Pulmonary artery endothelial cell (primary cell): ENCODE results near the gene C9orf50. TPM values are rescaled to one million over a fixed set of nuclear protein-coding genes. Genes with fewer than 3 reads are reported as not detected.
"Not testable (repeated sequence)": the region's sequence is repeated elsewhere in the genome, so short reads cannot be mapped to it uniquely, and the experiment has no call there.

Experiments
- DNase-seq: peaks from one replicate; pipeline ENCODE4 v3.0.0-alpha.2; 2011; ENCODE audit warnings: low read depth, low spot score
- total RNA-seq: library from RNA; depleted of rRNA; stranded (reverse); fragments of >200 nt; gene quantifications from 2 replicates; pipeline ENCODE4 v1.2.3, GENCODE V29; 2014

C9orf50 gene
- total RNA-seq, 1 donor from 2014 or later, result not detected

DNA sequence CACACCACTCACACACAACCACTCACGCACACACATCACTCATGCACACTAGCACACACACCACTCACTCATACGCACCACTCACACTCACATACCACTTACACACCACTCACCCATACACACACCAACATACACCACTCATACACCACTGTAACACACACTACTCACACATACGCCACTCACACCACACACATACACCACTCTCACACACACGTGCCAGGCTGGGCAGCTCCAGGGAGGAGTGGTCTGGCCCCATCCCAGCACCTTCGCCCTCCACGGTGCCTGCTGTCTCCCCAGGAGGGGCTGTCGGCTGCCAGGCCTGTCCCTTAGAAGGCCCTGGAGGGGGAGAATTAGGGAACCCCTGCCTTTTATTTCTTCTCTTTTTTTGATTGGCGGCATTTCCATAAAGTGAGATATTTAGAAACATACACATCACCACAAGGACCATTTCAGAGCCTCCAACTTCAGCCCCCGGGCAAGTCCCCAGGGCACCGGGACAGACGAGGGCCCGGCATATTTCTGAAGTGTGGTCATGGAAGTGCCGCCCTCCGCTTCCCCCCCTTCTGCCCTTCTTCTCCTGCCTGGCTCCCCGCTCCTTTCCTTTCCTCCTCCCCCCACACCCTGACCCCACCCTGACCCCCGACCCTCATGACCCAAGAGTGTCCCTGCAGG is 27.3 kb upstream of the C9orf50 start:
- DNase-seq, result no peak

DNA sequence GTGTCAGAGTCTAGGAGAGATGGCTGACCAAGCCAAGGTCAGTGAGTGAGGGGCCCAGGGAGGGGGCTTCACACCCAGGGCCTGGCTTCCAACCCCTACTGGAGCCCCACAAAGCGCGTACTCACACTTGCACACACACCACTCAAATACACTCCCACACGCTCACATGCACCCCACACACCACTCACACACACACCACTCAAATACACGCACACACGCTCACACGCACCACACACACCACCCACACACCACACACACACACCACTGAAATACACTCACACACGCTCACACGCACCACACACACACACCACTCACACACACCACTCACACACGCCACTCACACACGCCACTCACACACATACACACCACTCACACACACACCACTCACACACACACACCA is 26.7 kb upstream of the C9orf50 start:
- no peak for DNase-seq

DNA sequence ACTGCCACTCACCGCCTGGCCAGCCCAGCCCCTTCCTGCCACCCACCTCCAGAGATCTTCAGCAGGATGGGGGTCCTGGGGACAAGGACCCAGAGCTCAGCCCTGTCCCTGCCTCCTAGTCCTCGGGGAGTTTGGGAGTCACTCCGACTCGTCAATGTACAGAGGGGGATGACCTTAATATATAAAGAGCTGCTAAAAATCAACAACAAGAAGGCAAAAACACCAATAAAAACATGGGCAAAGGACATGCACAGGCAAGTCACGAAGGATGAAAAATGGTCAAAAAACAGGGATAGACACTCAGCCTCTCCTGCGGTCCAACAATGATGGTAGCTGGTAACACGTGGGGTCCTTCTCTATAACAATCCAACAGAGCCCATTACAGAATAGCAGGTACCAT is 25.8 kb upstream of the C9orf50 start:
- DNase-seq, result no peak

DNA sequence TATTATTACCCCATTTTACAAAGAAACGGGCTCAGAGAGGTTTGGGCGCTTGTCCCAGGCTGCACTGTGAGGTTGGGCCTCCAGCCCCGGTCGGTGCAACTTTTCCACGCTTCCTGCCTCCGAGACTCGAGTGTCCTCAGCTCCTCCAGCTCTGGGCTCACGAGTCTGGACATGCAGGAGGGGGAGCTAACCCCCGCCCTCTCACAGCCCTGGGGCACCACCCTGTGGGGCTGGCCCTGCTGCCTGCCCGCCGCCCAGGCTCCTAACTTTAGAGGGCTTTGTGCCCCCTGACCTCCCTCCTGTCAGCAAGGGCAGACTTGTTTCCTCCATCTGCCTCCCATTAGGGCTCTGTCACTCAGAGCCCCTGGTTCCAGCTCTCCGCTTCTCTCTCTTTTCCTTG is 25.4 kb upstream of the C9orf50 start:
- no peak for DNase-seq

DNA sequence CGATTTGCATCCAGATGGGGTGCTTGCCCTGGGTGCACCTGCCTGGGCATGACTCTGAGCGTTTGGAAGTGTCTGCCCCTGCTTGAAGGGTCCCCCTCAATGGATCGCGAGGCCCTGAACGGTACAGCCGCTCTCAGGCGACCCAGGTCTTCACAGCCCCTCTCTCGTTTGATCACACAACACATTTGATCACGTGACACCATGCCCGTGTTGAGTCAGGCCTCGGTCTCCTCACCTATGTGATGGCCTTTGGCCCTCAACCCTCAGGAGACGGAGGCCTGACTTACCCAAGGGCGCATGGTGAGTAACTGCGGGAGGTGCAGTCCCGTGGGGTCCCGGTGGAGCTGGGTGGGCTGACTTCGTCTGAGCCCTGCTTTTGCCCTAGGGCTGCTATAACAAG is 24.0 kb upstream of the C9orf50 start:
- DNase-seq, result no peak

DNA sequence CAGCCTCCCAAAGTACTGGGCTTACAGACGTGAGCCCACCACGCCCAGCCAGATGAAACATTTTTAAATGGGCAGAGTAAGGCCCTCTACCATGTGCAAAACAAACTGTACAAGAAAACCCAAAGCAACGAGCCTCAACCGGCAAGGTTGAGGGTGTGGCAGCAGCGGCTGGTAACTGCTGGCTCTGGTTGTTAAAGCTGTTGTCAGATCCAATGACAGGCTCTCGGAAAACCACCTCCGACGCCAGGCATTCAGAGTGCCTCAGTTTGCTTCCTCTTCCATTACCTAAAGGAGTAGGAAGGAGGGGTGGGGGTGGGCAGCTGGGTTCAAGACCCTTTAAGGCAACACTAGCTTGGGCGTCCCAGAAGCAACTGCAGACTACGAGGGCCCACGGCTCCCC is 23.5 kb upstream of the C9orf50 start:
- no peak for DNase-seq

DNA sequence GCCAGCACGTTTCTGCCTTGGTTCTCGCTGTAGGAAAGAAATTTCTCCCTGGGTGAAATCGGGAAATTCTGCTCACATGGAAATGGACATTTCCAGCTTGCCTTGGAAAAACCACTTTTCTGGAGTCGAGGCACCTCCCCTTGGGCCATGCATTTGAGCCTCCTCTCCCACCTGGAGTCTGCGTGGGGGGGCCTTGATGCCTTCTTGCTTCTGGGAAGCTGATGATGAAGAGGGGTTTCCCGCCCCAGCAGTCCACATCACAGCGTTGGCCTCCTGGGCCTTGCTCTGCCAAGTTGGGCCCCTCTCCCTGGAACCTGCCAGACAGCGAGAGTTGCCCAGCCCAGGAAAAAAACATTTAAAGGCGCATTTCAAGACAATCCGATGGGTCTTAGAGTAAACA is 22.8 kb upstream of the C9orf50 start:
- DNase-seq, result no peak

DNA sequence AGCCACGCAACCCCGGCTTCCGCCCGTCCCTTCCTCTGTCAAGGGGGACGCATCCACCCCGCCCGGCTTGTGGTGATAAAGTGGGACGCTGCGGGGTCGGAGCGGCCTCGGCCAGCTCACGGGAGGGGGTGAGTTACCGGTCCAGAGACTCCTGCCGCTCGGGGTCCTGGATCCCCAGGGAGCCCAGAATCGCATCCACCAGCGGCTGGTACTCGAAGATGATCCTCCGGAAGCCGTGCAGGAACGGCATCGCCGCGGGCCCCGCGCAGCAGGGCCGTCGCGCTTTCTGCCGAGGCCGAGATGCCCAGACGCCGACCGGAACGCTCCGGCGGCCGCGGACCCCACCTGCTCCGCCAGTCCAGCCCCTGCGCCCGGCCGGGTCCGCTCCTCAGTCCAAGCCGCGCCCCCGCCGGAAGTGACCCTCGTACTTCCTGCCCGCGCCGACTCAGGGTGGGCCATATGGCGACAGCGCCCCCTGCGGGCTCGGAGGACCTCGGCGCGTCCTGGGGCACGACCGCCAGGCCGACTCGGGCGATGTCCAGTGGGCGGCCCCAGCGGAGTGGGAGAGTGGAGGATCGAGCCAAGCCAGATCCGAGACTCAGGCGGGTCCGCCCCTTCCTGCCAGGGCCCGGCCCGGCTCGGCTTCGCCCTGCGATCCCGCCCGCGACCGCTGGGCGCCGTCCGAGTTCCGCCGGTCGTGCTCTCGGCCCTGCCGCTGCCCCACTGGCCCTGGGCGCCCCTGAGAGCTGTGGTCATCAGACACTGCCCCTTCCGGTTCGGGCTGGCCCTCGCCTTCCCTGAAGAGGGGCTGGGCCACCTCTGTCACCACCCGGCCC is 21.1 kb upstream of the C9orf50 start, which contains the start of gene ASB6:
ASB6 (minus strand) TSS at position 402 of the 836 bp plus-strand sequence; CDS start at position 250, 152 bp downstream.
- DNase-seq, result peak; percentile 88

DNA sequence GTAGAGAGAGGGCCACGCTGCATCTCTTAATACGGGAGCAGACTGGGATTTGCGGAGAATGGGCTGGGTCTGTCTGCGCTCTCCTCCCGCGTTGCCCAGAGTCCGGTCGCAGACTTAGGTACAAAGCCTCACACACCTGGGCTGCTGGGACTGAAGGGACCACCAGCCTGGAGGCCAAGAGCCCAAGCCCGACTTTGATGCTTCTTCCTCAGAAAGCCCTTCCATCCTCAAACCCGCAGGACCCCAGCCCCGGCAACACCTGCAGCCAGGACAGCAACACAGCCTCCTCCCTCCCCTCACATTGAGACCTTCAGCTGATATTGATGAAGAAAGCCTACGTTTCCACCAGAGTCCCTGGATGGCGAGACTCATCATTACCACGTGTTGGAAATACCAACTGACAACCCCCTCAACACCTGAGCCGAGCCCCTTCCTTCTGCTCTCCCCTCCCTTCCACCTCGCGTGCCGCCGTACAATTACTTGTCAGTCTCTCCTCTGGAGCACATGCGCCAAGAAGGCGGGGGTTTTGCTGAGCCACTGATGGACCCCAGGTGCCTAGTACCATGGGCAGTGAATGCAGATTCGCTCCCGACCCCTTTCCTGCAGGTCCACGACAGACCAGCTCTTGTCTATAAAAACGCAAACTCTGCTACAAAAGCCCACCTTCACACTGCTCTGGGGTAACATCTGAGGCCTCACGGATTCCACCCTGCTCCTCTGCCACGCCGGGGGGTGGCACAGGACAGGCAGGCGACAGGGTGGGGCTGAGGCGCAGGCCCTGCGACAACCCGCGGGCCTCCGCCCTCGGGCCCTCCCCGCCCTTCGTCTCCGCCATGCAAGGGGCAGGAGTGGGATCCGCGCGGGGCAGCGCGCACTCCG is 20.2 kb upstream of the C9orf50 start:
- DNase-seq, result no peak

DNA sequence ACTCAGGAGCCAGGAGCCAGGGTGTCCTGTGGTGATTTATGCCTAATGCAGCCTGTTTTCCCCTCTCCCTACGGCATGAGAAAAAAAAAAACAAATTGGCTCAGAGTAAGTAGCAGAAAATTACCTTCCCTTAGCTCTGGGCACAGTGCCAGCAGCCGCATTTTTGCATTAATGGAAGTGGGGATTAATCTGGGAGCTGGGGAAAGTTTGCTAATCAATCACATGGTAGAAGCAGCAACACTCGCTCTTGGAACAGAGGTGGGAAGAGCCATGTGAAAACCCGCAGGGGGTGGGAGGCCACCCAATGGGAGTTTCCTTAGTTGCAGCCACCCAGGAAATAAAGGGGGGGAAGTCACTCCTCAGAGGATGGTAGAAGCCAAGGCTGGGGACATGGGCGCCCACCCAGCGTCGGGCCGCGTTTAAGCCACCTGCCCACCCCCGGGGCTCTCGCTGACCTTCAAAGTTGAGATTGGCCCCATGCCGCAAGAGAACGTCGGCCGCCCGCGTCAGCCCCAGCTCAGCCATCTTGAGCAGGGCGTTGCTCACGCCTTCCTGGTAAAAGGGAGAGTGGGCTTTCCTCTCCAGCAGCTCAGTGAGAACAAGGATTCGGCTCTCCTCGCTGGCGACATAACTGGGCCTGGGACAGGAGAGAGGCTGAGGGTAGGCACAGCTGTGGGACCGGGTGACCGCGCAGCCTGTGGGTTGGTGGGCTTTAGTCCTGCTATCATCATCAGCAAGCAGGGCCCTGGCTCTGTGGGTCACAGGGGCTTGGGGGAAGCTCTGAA is 19.4 kb upstream of the C9orf50 start:
- DNase-seq, result no peak

DNA sequence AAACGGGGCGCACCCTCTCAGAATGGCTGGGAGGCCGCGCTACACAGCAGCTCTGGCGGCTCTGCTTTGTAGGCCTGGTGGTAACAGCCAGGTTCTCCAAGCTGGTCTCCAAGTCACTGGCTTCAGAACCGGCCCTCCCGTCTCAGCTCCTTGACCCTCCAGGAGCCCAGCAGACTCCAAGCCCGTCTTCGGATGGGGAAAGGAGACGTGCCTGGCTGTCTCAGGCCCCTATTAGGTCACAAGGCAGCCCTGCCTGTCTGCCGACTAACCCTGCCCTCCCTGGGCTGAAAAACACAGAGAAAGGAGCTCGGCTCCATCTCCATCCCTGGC is 18.8 kb upstream of the C9orf50 start:
- DNase-seq, result no peak

DNA sequence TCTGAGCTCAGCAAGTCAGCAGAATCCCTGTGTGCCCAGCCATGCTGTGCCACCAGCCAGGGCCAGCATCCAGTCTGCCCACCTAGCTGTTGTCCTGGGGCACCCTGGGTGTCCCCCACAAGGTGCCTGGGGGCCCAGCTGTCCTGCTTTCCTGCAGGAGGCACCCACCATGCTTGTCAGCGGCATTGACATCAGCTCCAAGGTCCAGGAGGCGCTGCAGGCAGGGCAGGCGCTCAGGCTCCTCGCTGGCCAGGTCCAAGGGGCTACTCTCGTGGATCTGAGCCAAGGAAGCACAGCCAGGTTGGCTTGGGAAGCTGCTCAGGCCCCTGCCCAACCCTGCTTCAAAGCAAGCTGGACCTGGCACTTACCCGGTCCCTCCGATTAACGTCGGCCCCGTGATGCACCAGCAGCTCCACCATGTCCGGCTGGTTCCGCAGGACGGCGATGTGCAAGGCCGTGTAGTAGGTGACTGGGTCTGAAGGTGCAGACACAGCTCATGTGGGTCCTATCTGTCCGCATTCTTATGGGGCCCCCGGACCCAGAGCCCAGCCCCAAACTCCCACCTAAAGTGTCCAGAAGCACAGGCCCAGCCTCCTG is 18.2 kb upstream of the C9orf50 start:
- no peak for DNase-seq

DNA sequence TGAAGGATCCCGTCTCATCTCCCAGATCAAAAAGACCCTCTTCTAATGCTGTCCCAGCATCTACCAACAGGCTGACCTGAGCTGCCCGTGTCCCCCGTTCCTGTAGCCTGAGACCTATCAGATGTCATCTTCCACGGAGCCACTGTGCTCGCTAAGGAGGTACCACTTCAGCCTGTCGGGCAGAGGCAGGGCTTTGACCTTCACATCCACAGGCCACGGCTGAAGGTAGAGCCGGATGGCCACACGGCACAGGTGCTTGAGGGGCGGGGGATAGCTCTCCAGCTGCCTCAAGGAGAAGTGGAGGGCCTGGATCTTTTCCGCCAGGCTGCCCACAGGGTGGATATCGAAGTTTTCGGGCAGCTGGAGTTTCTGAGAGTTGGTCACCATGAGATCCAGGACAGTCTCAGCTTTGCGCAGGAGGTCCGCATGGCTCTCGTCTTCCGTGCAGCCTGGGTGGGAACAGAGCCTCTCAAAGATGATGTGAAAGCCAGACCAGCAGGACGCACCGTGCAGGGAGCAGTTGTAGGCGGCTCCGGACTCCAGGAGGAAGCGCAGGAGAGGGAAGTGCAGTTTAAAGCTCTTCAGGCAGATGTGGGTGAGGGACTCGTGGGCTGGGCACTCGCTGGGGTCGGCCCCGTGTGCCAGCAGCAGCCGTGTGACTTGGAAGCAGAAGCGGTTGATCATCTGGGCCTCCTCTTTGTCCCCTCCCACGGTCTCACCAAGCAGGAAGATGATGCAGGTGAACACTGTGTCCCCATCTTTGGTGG is 17.0 kb upstream of the C9orf50 start:
- no peak for DNase-seq

DNA sequence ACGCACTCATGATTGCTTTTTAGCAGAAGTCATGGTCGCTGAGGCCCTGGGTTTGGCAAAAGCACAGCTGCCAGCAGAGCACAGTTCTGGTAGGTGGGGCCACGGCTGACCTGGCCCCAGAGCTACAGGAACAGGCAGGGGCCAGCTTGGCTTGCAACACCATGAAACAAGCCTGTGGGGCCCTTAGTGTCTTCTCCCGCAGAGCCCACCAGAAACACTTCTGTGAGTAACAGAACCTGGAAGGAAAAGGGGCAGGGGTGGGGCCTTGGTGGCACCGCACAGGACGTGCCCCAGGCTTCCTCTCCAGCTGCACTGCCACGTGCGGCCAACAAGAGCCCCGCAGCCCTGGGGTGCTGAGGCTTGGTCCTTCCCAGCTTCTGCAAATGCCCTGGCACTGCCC is 16.2 kb upstream of the C9orf50 start:
- DNase-seq, result no peak

DNA sequence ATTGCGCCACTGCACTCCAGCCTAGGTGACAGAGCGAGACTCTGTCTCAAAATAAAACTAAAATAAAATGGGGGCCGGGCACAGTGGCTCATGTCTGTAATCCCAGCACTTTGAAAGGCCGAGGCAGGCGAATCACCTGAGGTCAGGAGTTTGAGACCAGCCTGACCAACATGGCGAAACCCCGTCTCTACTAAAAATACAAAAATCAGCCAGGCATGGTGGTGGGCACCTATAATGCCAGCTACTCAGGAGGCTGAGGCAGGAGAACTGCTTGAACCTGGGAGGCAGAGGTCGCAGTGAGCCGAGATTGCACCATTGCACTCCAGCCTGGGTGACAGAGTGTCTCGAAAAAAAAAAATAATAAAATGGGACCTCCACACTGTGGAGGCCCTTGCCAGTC is 15.4 kb upstream of the C9orf50 start:
- DNase-seq, result not testable (repeated sequence)

DNA sequence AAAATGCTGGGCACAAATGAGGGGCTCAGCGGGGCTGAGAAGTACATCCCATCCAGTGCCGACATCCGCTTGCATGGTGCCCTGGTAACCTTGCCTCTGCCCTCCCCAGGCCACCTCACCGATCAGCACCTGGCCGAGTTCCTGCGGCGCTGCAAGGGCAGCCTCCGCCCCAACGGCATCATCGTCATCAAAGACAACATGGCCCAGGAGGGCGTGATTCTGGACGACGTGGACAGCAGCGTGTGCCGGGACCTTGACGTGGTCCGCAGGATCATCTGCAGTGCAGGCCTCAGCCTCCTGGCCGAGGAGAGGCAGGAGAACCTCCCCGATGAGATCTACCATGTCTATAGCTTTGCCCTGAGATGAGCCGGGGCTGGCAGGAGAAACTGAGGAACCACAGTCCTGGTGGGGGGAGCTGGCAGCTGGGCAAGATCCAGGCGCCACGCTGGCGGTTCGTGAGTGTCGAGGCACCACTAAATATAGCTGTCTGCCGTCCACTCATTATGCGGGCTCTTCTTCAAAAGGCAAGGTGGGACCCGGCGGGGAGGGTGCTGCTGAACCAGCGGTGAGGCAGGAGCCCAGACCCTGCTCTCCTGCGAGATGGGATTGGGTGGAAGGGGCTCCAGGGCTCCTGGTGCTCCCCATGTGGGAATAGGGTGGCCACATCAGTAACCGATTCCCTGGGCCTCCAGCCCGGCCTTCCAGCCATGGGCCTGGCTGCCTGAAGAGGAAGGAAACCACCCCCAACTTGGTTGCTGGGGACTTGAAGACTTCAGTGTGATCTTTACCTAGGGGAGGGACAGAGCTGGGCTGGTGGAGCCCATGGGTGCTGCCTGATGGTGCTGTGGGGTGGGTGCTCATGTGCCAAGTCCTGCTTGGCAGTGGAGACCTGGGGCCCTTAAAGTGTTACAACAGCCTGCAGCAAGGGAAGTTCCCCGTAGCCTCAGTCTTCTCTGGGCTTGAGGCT is 14.5 kb upstream of the C9orf50 start:
- DNase-seq, result no peak

DNA sequence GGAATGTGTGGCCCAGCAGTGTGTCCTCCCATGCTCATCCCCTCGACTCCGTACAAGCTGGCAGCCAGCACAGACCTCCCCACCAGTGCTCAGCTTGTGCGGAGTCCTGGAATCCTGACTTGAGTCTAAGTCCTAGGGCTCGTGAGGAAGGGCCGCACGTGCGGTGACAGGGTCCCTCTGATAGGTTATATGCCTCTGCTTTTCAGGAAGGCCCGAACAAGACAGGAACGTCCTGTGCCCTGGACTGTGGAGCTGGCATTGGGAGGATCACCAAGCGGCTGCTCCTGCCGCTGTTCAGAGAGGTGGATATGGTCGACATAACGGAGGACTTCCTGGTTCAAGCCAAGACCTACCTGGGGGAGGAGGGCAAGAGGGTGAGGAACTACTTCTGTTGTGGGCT is 12.9 kb upstream of the C9orf50 start:
- DNase-seq, result no peak

DNA sequence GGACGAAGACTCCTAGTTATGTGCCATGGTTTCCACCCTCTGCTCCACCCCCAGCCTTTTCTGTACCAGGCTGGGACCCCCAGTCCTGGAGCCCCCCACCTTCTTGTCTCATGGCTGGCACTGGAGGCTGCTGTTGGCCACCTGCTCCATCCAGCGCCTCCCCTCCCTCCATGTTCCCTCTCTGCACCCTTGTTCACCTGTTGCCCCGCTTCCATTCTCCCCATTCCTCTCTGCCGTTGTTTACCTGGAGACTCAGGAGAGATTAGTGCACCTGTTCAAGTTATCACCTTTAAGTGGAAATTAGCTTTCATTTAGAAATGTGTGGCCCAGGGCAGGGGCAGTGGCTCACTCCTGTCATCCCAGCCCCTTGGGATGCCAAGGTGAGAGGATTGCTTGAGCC is 12.3 kb upstream of the C9orf50 start:
- DNase-seq, result no peak

DNA sequence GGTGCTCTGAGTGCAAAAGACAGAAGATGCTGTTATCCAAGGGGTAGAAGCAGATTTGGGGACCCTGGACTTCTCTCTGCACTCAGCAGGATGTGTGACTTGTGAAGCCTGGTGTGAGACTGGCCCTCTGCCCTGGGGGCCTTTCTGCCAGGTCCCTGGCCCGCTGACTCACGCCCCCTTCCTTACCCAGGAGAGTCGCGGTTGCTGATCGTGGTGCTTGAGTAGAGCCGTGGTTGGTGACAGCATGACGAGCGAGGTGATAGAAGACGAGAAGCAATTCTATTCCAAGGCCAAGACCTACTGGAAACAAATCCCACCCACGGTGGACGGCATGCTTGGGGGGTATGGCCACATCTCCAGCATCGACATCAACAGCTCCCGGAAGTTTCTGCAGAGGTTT is 11.6 kb upstream of the C9orf50 start:
- DNase-seq, result no peak
